Mesenchymal stem cell (in vitro differentiated cells and primary cell): Measurements from ENCODE around the gene ZNF385A.

Experiments used
- DNase-seq: peaks from one replicate; pipeline ENCODE4 v3.0.0-alpha.2; 2013
- H2AFZ ChIP-seq: one replicate; pipeline ENCODE4 v1.6.1; 2013; ENCODE audit warnings: low read depth, mild to moderate bottlenecking, control low read depth, inconsistent platforms, low read length, moderate library complexity
- H2AK5ac ChIP-seq: 2 replicates; pipeline ENCODE4 v1.6.1; 2013; ENCODE audit warnings: low read length, moderate library complexity, mild to moderate bottlenecking, inconsistent platforms; ENCODE audit not compliant: severe bottlenecking
- H2BK120ac ChIP-seq: one replicate; pipeline ENCODE4 v1.6.1; 2013; ENCODE audit warnings: low read depth, mild to moderate bottlenecking, inconsistent platforms, low read length, moderate library complexity
- H2BK12ac ChIP-seq, 2 experiments: one replicate each; pipeline ENCODE4 v1.6.1; 2013; ENCODE audit warnings: inconsistent platforms in 2 of 2, low read length in 2 of 2, mild to moderate bottlenecking in 2 of 2, moderate library complexity in 2 of 2, control low read depth in 1 of 2
- H2BK15ac ChIP-seq: one replicate; pipeline ENCODE4 v1.6.1; 2013; ENCODE audit warnings: mild to moderate bottlenecking, low read depth, inconsistent platforms; ENCODE audit not compliant: poor library complexity, severe bottlenecking
- H2BK5ac ChIP-seq: 2 replicates; pipeline ENCODE4 v1.6.1; 2013; ENCODE audit warnings: low read depth, mild to moderate bottlenecking, low read length, control low read depth, inconsistent platforms; ENCODE audit not compliant: poor library complexity, severe bottlenecking
- H3K14ac ChIP-seq, 2 experiments: one replicate each; pipeline ENCODE4 v1.6.1; 2013; ENCODE audit warnings: inconsistent platforms in 2 of 2, low read length in 2 of 2, control low read depth in 1 of 2, mild to moderate bottlenecking in 1 of 2, moderate library complexity in 1 of 2
- H3K18ac ChIP-seq, 2 experiments: one replicate each; pipeline ENCODE4 v1.6.1; 2013; ENCODE audit warnings: inconsistent platforms in 2 of 2, low read length in 2 of 2, control low read depth in 1 of 2, low read depth in 1 of 2, mild to moderate bottlenecking in 1 of 2
- H3K23ac ChIP-seq, 2 experiments: one replicate each; pipeline ENCODE4 v1.6.1; 2013; ENCODE audit warnings: inconsistent platforms in 2 of 2, low read length in 2 of 2, mild to moderate bottlenecking in 2 of 2, moderate library complexity in 2 of 2, control low read depth in 1 of 2
- H3K27ac ChIP-seq: 2 replicates; pipeline ENCODE4 v1.5.1; 2013; ENCODE audit warnings: mild to moderate bottlenecking, moderate library complexity, low read length, control low read depth, inconsistent platforms; ENCODE audit not compliant: poor library complexity, severe bottlenecking
- H3K27me3 ChIP-seq, 2 experiments: 2 replicates each; pipeline versions ENCODE4 v1.6.1 to v1.7.0; 2013; ENCODE audit warnings: low read length in 2 of 2, mild to moderate bottlenecking in 2 of 2, moderate library complexity in 2 of 2, control low read depth in 1 of 2, inconsistent platforms in 1 of 2; ENCODE audit not compliant: control insufficient read depth in 1 of 2, insufficient read depth in 1 of 2
- H3K36me3 ChIP-seq, 2 experiments: 2 replicates each; pipeline versions ENCODE4 v1.6.1 to v1.7.0; 2013; ENCODE audit warnings: low read length in 2 of 2, control low read depth in 1 of 2, inconsistent platforms in 1 of 2, low read depth in 1 of 2, mild to moderate bottlenecking in 1 of 2; ENCODE audit not compliant: insufficient read depth in 2 of 2, control insufficient read depth in 1 of 2
- H3K4ac ChIP-seq, 2 experiments: one replicate each; pipeline ENCODE4 v1.6.1; 2013; ENCODE audit warnings: inconsistent platforms in 2 of 2, low read length in 2 of 2, mild to moderate bottlenecking in 2 of 2, moderate library complexity in 2 of 2, control low read depth in 1 of 2, low read depth in 1 of 2
- H3K4me1 ChIP-seq: 2 replicates; pipeline ENCODE4 v1.6.1; 2013; ENCODE audit warnings: low read depth, low read length, control low read depth; ENCODE audit not compliant: control insufficient read depth, insufficient read depth
- H3K4me2 ChIP-seq: 2 replicates; pipeline ENCODE4 v1.6.1; 2013; ENCODE audit warnings: low read length, mild to moderate bottlenecking, inconsistent platforms; ENCODE audit not compliant: poor library complexity, severe bottlenecking
- H3K4me3 ChIP-seq, 2 experiments: 2 replicates each; pipeline versions ENCODE4 v1.5.1 to v1.7.0; 2013; ENCODE audit warnings: low read length in 2 of 2, mild to moderate bottlenecking in 2 of 2, control low read depth in 1 of 2, low read depth in 1 of 2; ENCODE audit not compliant: insufficient read depth in 1 of 2
- H3K79me1 ChIP-seq: replicated peaks from 2 replicates; pipeline ENCODE4 v1.6.1; 2013; ENCODE audit warnings: mild to moderate bottlenecking, control low read depth, low read length, inconsistent platforms; ENCODE audit not compliant: poor library complexity, severe bottlenecking
- H3K9ac ChIP-seq: 2 replicates; pipeline ENCODE4 v1.7.0; 2013; ENCODE audit warnings: mild to moderate bottlenecking, low read length, moderate library complexity
- H3K9me3 ChIP-seq: 2 replicates; pipeline ENCODE4 v1.7.0; 2013; ENCODE audit warnings: mild to moderate bottlenecking, low read length; ENCODE audit not compliant: control insufficient read depth
- H4K8ac ChIP-seq: one replicate; pipeline ENCODE4 v1.6.1; 2013; ENCODE audit warnings: inconsistent platforms, mild to moderate bottlenecking, low read length, moderate library complexity
- H4K91ac ChIP-seq: one replicate; pipeline ENCODE4 v1.6.1; 2013; ENCODE audit warnings: mild to moderate bottlenecking, low read length, inconsistent platforms
- WGBS: methylation state at CpG from one replicate; pipeline ENCODE4 v1.1.7; 2013; ENCODE audit warnings: mixed read lengths; 5-methylcytosine and 5-hydroxymethylcytosine counted together

ZNF385A gene

GRCh38 chr12:54349679-54350078 is 34.9 kb downstream of the ZNF385A start:
- H3K4me3 ChIP-seq, result no peak overlapping the region
- H2BK15ac ChIP-seq, result no peak overlapping the region
- H3K18ac ChIP-seq, result no peak overlapping the region
- no peak overlapping the region for H4K91ac ChIP-seq
- no peak overlapping the region for H3K4ac ChIP-seq
- no peaks in the 10 kb centered on the region for H3K9me3 ChIP-seq
- no peak overlapping the region for H2BK120ac ChIP-seq
- no peak overlapping the region for H2AFZ ChIP-seq
- no peak overlapping the region for H2BK5ac ChIP-seq
- no peak overlapping the region for H4K8ac ChIP-seq
- no peak overlapping the region for H3K14ac ChIP-seq
- peaks cover 48 to 69% of the 10 kb centered on the region in 2 experiments for H3K36me3 ChIP-seq
- no peak overlapping the region for H2AK5ac ChIP-seq
- peaks cover 13% of the 10 kb centered on the region for H3K4me1 ChIP-seq
- H3K27ac ChIP-seq, result no peak overlapping the region
- no peak for DNase-seq
- H3K9ac ChIP-seq, result no peak overlapping the region
- H3K79me1 ChIP-seq, result peaks cover 8% of the 10 kb centered on the region
- H3K27me3 ChIP-seq, result no peaks in the 10 kb centered on the region
- no peak overlapping the region for H3K4me2 ChIP-seq
- H3K23ac ChIP-seq, result no peak overlapping the region
- H2BK12ac ChIP-seq, result no peak overlapping the region

GRCh38 chr12:54349036-54349435 is 35.5 kb downstream of the ZNF385A start:
- 95% methylated on average over 4 of the region's 4 CpGs for WGBS

GRCh38 chr12:54341378-54342300 is 42.9 kb downstream of the ZNF385A start:
- Histone ChIP-seq H3K4me2 (no peak overlapping the region), H2BK5ac (no peak overlapping the region), H3K36me3 (peaks cover 29 to 59% of the 10 kb centered on the region in 2 experiments), H3K23ac (no peak overlapping the region), H3K79me1 (peaks cover 41% of the 10 kb centered on the region), H3K4ac (no peak overlapping the region), H3K4me1 (no peaks in the 10 kb centered on the region), H2AFZ (no peak overlapping the region), H4K91ac (no peak overlapping the region), H3K18ac (no peak overlapping the region), H2BK120ac (no peak overlapping the region), H3K27ac (no peak overlapping the region), H3K9me3 (no peaks in the 10 kb centered on the region), H2AK5ac (no peak overlapping the region), H3K9ac (no peak overlapping the region), H4K8ac (no peak overlapping the region), H3K4me3 (no peak overlapping the region), H2BK15ac (no peak overlapping the region), H3K27me3 (no peaks in the 10 kb centered on the region), H2BK12ac (no peak overlapping the region), H3K14ac (no peak overlapping the region)
- peak; percentile 32 for DNase-seq
- 67% methylated on average over 8 of the region's 9 CpGs for WGBS

More at GRCh38 chr12:54349036-54349435, 35.5 kb downstream of the ZNF385A start:
- DNase-seq, result no peak
- no peak overlapping the region for H3K14ac ChIP-seq
- H3K36me3 ChIP-seq, result peaks cover 52 to 71% of the 10 kb centered on the region in 2 experiments
- H3K27me3 ChIP-seq, result no peaks in the 10 kb centered on the region
- H4K8ac ChIP-seq, result no peak overlapping the region
- no peak overlapping the region for H3K18ac ChIP-seq
- H2BK15ac ChIP-seq, result no peak overlapping the region
- no peak overlapping the region for H3K4me2 ChIP-seq
- H4K91ac ChIP-seq, result no peak overlapping the region
- H2AK5ac ChIP-seq, result no peak overlapping the region
- no peak overlapping the region for H3K9ac ChIP-seq
- no peak overlapping the region for H2BK120ac ChIP-seq
- no peak overlapping the region for H3K23ac ChIP-seq
- H3K27ac ChIP-seq, result no peak overlapping the region
- H3K4me3 ChIP-seq, result no peak overlapping the region
- no peaks in the 10 kb centered on the region for H3K9me3 ChIP-seq
- peaks cover 13% of the 10 kb centered on the region for H3K4me1 ChIP-seq
- H3K79me1 ChIP-seq, result peaks cover 8% of the 10 kb centered on the region
- no peak overlapping the region for H2AFZ ChIP-seq
- H2BK5ac ChIP-seq, result no peak overlapping the region
- no peak overlapping the region for H3K4ac ChIP-seq
- H2BK12ac ChIP-seq, result no peak overlapping the region

GRCh38 chr12:54340846-54341245 is 43.7 kb downstream of the ZNF385A start:
- H2AK5ac ChIP-seq, result no peak overlapping the region
- no peak overlapping the region for H4K91ac ChIP-seq
- no peak overlapping the region for H3K9ac ChIP-seq
- no peak overlapping the region for H3K23ac ChIP-seq
- H3K18ac ChIP-seq, result no peak overlapping the region
- H4K8ac ChIP-seq, result no peak overlapping the region
- H3K4ac ChIP-seq, result no peak overlapping the region
- no peaks in the 10 kb centered on the region for H3K27me3 ChIP-seq
- H2BK120ac ChIP-seq, result no peak overlapping the region
- no peak overlapping the region for H2AFZ ChIP-seq
- no peaks in the 10 kb centered on the region for H3K9me3 ChIP-seq
- WGBS, result 99% methylated on average over 7 of the region's 7 CpGs
- H2BK5ac ChIP-seq, result no peak overlapping the region
- no peak overlapping the region for H3K4me2 ChIP-seq
- DNase-seq, result no peak
- H3K4me3 ChIP-seq, result no peak overlapping the region
- no peak overlapping the region for H3K14ac ChIP-seq
- peaks cover 39% of the 10 kb centered on the region for H3K79me1 ChIP-seq
- H3K36me3 ChIP-seq, result peaks cover 29 to 51% of the 10 kb centered on the region in 2 experiments
- no peak overlapping the region for H3K27ac ChIP-seq
- no peak overlapping the region for H2BK12ac ChIP-seq
- H3K4me1 ChIP-seq, result no peaks in the 10 kb centered on the region
- H2BK15ac ChIP-seq, result no peak overlapping the region
